ENCODE measurements around the gene PSMD8. TPM values are rescaled to one million over a fixed set of nuclear protein-coding genes. Genes with fewer than 3 reads are reported as not detected.

The PSMD8 gene
- total RNA-seq, 1 donor from 2014 or later, result 197 TPM

DNA sequence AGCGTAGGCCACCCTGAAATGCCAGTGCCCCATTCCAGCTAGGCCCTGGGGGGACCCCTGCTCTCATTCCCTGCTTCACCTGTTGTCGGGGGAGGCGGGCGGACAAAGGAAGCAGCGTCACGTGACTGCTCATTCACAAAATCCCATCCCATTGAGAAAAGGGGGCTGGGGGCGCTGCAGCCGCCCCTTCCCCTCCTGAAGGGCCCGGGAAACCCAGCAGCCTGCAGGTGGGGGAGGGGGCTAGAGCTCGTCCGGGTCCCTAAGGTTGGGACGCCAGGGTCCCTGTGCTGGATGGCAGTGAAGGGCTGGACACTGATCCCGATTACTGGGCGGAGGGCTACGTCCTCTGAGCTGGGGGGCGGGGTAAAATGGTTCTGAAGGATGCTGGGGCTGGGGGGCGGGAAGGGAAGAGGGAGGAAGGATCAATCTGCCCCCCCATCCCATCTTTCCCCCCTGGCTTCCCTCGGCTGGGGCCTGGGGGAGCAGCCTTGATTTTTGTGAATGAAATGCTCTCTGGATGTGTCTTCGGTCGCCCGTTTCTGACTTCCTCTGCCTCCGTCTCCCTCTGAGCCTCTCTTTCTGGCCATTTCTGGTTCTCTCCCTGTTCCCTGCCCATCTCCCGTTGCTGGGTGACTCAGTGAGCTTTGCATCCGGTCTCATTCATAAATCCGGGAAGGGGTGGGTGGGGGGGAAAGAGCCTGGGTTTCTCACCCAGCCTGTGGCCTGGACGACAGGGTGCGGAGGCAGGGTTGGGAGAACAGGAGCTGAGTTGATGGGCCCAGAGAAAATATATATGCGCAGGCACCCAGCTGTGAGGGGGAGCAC, 14.9 kb downstream of the PSMD8 start:
- no peak for DNase-seq (ENCODE audit: low spot score)
- Mint-ChIP-seq H3K4me1 (ENCODE audit: low read depth) (peaks cover 20% of the 10 kb centered on the region), H3K36me3 (ENCODE audit: low read depth) (peaks cover 4% of the 10 kb centered on the region)

DNA sequence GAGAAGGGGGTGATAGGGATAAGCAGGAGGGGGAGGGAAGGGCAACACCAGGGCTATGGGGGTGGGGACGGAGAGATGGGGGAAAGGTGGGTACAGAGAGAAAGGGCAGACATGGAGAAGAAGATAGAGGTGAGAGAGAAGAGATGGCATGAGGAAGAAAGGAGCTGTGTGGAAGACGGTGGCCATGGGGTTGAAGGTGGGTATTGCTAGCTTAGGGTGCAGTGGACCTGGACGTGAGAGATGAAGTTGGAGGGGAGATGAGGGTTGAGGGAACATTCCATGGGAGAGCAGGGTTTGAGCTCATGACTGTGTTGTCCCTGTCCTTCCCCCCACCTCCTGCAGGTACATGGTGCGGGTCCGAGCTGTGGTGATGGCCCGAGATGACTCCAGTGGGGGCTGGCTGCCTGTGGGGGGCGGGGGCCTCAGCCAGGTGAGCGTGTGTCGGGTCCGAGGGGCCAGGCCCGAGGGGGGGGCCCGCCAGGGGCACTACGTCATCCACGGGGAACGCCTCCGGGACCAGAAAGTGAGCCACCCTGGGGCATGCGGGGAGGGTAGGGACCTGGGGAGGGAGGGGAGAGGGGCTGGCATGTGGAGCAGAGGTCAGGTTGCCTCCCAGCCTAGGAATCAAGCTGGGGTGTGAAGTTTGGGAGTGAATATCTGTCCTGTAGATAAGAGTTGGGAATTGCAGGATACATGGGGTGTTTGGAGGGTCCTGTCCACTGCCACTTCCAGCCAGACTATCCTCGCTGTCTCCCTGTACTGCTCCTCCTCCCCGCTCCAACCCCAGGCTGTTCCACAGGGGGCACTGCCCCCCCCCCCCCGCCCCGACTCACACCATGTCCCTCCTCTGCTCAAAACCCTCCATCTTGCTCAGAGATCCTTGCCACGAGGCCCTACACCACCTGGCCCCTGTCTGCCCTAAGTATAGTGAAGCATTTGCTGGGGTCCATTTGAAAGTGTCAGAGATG, 15.9 kb downstream of the PSMD8 start:
- peaks cover 20% of the 10 kb centered on the region for H3K4me1 Mint-ChIP-seq (ENCODE audit: low read depth)
- peak overlapping the region; percentile 90 for H3K27ac Mint-ChIP-seq (ENCODE audit: unreplicated experiment)
- no peaks in the 10 kb centered on the region for H3K9me3 Mint-ChIP-seq (ENCODE audit: low read depth)
- H3K36me3 Mint-ChIP-seq (ENCODE audit: low read depth), result peaks cover 4% of the 10 kb centered on the region
- TF ChIP-seq CTCF (IDR thresholded peaks at IDR 0.05), result no peak
- H3K27me3 Mint-ChIP-seq (ENCODE audit: low read depth), result no peaks in the 10 kb centered on the region
- H3K4me3 Mint-ChIP-seq (ENCODE audit: unreplicated experiment), result peak overlapping the region; percentile 71
- DNase-seq (ENCODE audit: low spot score), result no peak

More for the DNA sequence above, 14.9 kb downstream of the PSMD8 start:
- peak overlapping the region; percentile 71 for H3K4me3 Mint-ChIP-seq (ENCODE audit: unreplicated experiment)
- H3K27me3 Mint-ChIP-seq (ENCODE audit: low read depth), result no peaks in the 10 kb centered on the region
- peak overlapping the region; percentile 90 for H3K27ac Mint-ChIP-seq (ENCODE audit: unreplicated experiment)
- H3K9me3 Mint-ChIP-seq (ENCODE audit: low read depth), result no peaks in the 10 kb centered on the region
- TF ChIP-seq CTCF (IDR thresholded peaks at IDR 0.05), result no peak

GRCh38 chr19:38391911-38392464, 17.6 kb downstream of the PSMD8 start:
- TF ChIP-seq CTCF (IDR thresholded peaks at IDR 0.05), result no peak
- DNase-seq (ENCODE audit: low spot score), result no peak
- H3K36me3 Mint-ChIP-seq (ENCODE audit: low read depth), result peaks cover 9% of the 10 kb centered on the region
- H3K27me3 Mint-ChIP-seq (ENCODE audit: low read depth), result no peaks in the 10 kb centered on the region
- H3K27ac Mint-ChIP-seq (ENCODE audit: unreplicated experiment), result no peak overlapping the region
- no peaks in the 10 kb centered on the region for H3K9me3 Mint-ChIP-seq (ENCODE audit: low read depth)
- no peak overlapping the region for H3K4me3 Mint-ChIP-seq (ENCODE audit: unreplicated experiment)
- peaks cover 20% of the 10 kb centered on the region for H3K4me1 Mint-ChIP-seq (ENCODE audit: low read depth)

- peaks cover 9% of the 10 kb centered on the region for H3K36me3 Mint-ChIP-seq (ENCODE audit: low read depth)
- H3K4me3 Mint-ChIP-seq (ENCODE audit: unreplicated experiment), result no peak overlapping the region
- H3K4me1 Mint-ChIP-seq (ENCODE audit: low read depth), result peaks cover 15% of the 10 kb centered on the region
- H3K27ac Mint-ChIP-seq (ENCODE audit: unreplicated experiment), result no peak overlapping the region
- no peaks in the 10 kb centered on the region for H3K27me3 Mint-ChIP-seq (ENCODE audit: low read depth)
- TF ChIP-seq CTCF (IDR thresholded peaks at IDR 0.05), result no peak
- DNase-seq (ENCODE audit: low spot score), result no peak
- H3K9me3 Mint-ChIP-seq (ENCODE audit: low read depth), result no peaks in the 10 kb centered on the region
These were observed 18.4 kb downstream of the PSMD8 start for GRCh38 chr19:38392707-38393308.

All from chondrocyte (in vitro differentiated cells).